ENCODE results near the gene PRDM16. TPM values are rescaled to one million over a fixed set of nuclear protein-coding genes. Genes with fewer than 3 reads are reported as not detected.

The PRDM16 gene
- total RNA-seq, 1 donor from 2014 or later, result 21.4 TPM

GRCh38 chr1:3330771-3331245 is 261.8 kb downstream of the PRDM16 start:
- no peak for TF ChIP-seq CTCF (IDR thresholded peaks at IDR 0.05; ENCODE audit: unreplicated experiment)
- Mint-ChIP-seq H3K27ac (ENCODE audit: unreplicated experiment) (no peak overlapping the region), H3K4me1 (ENCODE audit: unreplicated experiment) (peaks cover 4% of the 10 kb centered on the region), H3K36me3 (ENCODE audit: low read depth, unreplicated experiment) (peaks cover 4% of the 10 kb centered on the region), H3K27me3 (ENCODE audit: unreplicated experiment) (peaks cover 14% of the 10 kb centered on the region), H3K4me3 (ENCODE audit: unreplicated experiment) (no peak overlapping the region), H3K9me3 (ENCODE audit: unreplicated experiment) (no peaks in the 10 kb centered on the region)
- DNase-seq (ENCODE audit: low spot score), result no peak

DNA sequence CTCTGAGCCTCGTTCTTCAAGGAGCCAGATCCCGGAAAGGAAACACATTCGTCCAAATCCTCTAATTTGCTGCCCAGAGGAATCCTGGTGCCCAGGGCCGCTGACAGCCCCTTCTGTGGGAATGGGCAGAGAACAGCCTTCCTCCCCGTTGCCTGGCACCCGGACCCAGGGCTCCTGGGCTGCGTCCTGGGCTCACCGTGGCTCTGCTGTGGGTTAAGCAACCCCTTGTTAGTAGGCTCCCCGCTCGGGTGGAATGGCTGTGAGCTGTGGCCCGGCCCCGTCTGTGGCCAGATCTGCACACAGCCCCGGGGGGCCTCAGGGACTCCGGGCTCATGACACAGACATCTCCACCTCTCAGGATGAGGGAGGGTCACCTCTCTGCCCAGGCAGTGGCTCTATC is 262.6 kb downstream of the PRDM16 start:
- DNase-seq (ENCODE audit: low spot score), result no peak
- Mint-ChIP-seq H3K27me3 (ENCODE audit: unreplicated experiment) (peaks cover 10% of the 10 kb centered on the region), H3K9me3 (ENCODE audit: unreplicated experiment) (no peaks in the 10 kb centered on the region), H3K4me1 (ENCODE audit: unreplicated experiment) (peaks cover 4% of the 10 kb centered on the region), H3K27ac (ENCODE audit: unreplicated experiment) (no peak overlapping the region), H3K36me3 (ENCODE audit: low read depth, unreplicated experiment) (no peaks in the 10 kb centered on the region), H3K4me3 (ENCODE audit: unreplicated experiment) (no peak overlapping the region)
- TF ChIP-seq CTCF (IDR thresholded peaks at IDR 0.05; ENCODE audit: unreplicated experiment), result no peak

DNA sequence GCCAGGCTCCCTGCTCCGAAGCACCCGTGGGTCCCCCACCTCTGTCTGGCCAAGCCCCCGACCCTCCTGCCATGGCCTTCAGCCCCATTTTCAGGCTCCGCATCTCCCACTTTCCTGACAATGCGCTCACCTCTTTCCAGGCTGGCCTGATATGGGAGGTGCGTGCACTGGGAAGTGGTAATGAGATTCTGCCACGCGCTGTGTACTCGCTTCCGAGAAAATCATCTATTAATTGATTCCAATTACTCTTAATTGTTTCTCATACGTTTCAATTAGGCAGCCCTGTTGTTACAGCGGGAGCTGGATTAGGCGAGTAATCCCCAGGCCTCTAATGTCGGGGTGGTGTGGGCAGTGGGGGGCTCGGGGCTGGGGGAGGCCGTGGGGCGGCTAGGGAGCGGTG is 263.0 kb downstream of the PRDM16 start:
- Mint-ChIP-seq H3K4me3 (ENCODE audit: unreplicated experiment) (no peak overlapping the region), H3K27me3 (ENCODE audit: unreplicated experiment) (peaks cover 10% of the 10 kb centered on the region), H3K9me3 (ENCODE audit: unreplicated experiment) (no peaks in the 10 kb centered on the region), H3K27ac (ENCODE audit: unreplicated experiment) (no peak overlapping the region), H3K4me1 (ENCODE audit: unreplicated experiment) (peaks cover 4% of the 10 kb centered on the region), H3K36me3 (ENCODE audit: low read depth, unreplicated experiment) (no peaks in the 10 kb centered on the region)
- no peak for DNase-seq (ENCODE audit: low spot score)
- no peak for TF ChIP-seq CTCF (IDR thresholded peaks at IDR 0.05; ENCODE audit: unreplicated experiment)

DNA sequence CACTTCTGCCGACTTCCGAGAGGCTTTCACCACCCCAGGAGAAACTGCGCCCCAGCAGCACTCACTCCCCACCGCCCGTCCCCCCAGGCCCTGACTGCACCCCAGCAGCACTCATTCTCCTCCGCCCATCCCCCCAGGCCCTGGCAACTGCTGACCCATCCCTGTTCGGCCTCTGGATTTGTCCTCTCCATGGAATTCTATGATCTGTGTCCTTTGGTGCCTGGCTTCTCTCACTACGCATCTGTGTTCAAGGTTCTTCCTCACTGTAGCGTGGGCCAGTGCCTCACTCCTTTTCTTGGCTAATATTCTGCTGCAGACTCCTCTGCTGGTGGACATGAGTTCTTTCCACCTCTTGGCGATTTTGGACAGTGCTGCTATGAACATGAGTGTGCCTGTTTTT is 263.7 kb downstream of the PRDM16 start:
- H3K27ac Mint-ChIP-seq (ENCODE audit: unreplicated experiment), result no peak overlapping the region
- peaks cover 10% of the 10 kb centered on the region for H3K27me3 Mint-ChIP-seq (ENCODE audit: unreplicated experiment)
- no peaks in the 10 kb centered on the region for H3K9me3 Mint-ChIP-seq (ENCODE audit: unreplicated experiment)
- H3K4me3 Mint-ChIP-seq (ENCODE audit: unreplicated experiment), result no peak overlapping the region
- H3K36me3 Mint-ChIP-seq (ENCODE audit: low read depth, unreplicated experiment), result no peaks in the 10 kb centered on the region
- no peak for TF ChIP-seq CTCF (IDR thresholded peaks at IDR 0.05; ENCODE audit: unreplicated experiment)
- H3K4me1 Mint-ChIP-seq (ENCODE audit: unreplicated experiment), result peaks cover 4% of the 10 kb centered on the region
- no peak for DNase-seq (ENCODE audit: low spot score)

DNA sequence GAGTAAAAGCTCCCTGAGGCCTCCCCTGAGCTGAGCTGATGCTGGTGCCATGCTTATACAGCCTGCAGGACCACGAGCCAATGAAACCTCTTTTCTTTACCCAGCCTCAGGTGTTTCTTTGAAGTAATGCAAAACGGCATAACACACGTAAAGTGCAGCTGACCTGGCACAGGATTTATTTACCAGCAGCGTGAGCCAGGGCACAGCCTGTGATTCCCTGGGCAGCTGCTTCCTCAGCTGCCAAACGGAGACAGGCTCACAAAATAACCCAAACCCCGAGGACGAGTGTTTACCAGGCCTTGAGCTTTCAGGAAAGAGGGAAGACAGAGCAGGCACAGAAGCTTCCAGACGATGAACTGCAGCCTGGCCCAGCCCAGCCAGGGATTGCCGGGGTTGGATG is 264.9 kb downstream of the PRDM16 start:
- no peak for DNase-seq (ENCODE audit: low spot score)
- H3K27me3 Mint-ChIP-seq (ENCODE audit: unreplicated experiment), result peaks cover 10% of the 10 kb centered on the region
- H3K4me1 Mint-ChIP-seq (ENCODE audit: unreplicated experiment), result peaks cover 4% of the 10 kb centered on the region
- no peaks in the 10 kb centered on the region for H3K9me3 Mint-ChIP-seq (ENCODE audit: unreplicated experiment)
- H3K36me3 Mint-ChIP-seq (ENCODE audit: low read depth, unreplicated experiment), result no peaks in the 10 kb centered on the region
- TF ChIP-seq CTCF (IDR thresholded peaks at IDR 0.05; ENCODE audit: unreplicated experiment), result no peak
- H3K27ac Mint-ChIP-seq (ENCODE audit: unreplicated experiment), result no peak overlapping the region
- H3K4me3 Mint-ChIP-seq (ENCODE audit: unreplicated experiment), result no peak overlapping the region
